HG03066 (cell line): Measurements from ENCODE around the gene PNPT1.
"Not testable (repeated sequence)": the region's sequence is repeated elsewhere in the genome, so short reads cannot be mapped to it uniquely, and the experiment has no call there.

Experiments
- ATAC-seq: cut with Tn5 transposase; IDR thresholded peaks from one replicate; pipeline ENCODE4 v1.9.1; 2021; ENCODE audit warnings: low read depth; ENCODE audit not compliant: unreplicated experiment

PNPT1 gene

DNA sequence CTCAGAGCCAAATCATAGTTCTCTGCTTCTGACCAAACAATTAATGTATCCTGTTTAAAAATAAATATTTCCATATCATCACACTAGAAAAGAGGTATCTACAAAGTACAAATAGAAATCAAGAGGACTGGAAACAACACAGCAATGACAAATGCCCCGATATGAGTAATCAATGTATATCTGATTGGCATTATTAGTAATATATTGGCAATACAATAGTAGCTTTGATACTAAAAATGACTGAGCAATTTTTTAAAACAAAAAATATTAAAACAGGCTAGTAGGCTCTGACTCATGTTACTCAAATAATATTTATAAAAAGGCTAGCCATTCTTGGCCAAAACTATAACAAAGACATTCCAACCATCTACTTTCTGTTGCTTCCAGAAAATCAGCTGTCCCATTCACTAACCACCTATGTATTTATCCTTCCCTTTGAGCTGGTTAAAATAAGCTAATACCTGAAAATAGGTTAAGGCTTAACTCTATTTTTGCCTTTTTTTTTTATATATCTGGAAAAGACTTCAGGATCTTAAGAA is 89.5 kb downstream of the PNPT1 start:
- ATAC-seq = no peak

DNA sequence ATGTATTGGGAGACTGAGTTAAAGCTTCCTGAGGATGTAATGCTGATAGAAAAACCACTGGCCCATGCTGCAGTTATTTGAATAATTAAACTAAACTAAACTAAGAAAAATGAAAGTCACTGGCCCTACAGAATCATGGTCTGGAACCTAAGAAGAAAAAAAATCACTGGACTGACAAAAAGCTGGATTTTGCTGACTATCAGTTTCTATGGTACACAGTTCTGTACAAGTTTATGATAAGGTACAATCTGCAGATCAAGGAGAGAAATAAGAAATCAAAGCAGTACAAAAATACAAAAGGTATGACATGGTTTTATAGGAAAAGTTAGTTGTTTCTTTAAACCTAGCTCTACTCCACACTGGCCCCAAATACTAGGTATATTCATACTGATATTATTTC is 91.8 kb downstream of the PNPT1 start:
- ATAC-seq = no peak

DNA sequence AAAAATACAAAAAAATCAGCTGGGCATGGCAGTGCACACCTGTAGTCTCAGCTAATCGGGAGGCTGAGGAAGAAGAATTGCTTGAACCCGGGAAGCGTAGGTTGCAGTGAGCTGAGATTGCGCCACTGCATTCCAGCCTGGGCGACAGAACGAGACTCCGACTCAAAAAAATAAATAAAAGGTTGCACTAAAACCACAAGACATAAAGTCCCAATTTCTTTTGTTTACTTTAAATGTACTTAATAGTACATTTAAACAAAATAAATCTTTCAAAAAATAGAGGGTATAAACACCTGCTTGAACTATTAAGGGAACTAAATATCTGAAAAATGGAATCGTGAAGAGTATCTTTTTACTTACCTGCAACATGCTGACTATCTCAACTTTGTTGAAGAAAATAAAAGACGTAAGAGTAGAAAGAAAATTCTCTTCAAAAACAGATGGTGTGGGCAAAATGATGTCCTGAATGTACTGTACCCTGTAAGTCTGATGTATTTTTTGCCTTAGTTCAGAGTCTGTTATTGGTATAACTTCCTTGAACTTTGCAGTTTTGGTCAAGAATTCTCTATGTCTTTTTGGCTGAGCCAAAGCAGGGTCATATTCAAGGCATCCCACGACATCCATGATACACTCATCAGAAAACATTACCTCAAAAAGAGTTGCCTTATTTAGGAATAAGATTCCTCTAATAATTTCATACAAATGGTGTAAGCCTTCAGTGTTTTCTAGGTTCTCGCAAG is 95.4 kb downstream of the PNPT1 start:
- no peak for ATAC-seq

DNA sequence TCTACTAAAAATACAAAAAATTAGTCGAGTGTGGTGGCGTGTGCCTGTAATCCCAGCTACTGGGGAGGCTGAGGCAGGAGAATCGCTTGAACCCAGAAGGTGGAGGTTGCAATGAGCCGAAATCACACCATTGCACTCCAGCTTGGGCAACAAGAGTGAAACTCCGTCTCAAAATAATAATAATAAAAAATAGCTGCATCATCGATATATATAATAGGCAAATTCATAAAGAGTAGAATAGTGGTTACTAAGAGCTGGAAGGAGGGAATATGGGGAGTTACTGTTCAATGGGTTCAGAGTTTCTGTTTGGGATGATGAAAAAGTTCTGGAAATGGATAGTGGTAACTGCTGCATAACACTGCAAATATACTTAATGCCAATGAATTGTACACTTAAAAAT is 96.8 kb downstream of the PNPT1 start:
- ATAC-seq = not testable (repeated sequence)

DNA sequence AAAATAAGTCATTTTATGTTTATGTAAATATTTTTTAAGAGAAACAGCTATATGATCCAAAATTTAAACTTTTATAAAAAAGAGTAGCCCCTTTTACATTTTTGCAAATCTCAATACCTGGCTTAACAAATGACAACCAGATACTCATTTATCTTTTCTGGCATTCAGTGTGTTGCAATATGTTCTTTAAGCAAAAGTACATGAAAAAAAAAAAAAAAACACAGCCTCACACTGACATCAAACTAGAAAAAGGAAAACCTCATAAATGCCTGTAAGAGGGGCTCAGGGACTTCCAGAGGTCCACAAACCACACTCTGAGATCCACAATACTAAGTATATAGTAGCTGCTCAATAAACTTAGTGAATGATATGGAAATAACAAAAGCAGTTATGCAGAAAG is 98.1 kb downstream of the PNPT1 start:
- no peak for ATAC-seq

DNA sequence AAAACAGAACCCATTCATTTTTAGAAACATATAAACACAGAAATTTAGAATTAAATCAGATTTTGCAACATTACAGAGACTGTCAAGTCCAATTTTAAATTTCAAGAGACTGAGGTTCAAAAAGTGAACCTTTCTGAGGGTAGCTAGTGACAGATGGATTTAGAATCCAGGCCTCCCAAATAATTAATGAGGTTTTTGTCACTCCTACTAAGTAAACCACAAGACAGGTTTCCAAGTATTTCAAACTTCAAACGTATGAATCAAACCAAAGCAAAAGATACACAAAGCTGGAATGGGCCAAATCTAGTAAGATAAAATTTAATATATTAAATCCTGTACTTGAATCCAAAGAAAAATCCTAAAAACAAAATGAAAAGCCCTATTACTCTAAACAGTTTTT is 101.5 kb downstream of the PNPT1 start:
- no peak for ATAC-seq

DNA sequence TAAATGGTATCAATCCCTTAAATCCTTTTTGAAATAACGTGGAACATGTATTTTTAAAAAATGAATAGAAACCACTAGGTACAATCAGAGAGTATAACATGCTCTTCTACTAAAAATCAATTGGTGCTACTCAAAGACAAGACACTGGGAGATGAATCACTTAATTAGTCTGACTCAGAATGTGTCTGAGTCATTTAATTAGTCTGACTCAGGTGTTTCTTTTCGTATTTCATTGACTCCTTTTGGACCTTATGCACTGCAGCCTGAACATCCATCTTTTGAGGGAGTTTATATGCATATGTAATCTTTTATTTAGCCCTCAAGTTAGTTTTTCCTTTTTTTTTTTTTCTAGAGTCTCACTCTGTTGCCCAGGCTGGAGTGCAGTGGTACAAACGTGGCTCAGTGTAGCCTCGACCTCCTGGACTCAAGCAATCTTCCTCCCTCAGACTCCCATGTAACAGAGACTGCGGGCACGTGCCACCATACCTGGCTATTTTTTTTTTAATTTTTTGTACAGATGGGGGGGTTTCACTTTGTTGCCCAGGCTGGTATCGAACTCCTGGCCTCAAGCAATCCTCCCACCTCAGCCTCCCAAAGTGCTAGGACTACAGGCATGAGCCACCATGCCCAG is 102.7 kb downstream of the PNPT1 start:
- no peak for ATAC-seq

DNA sequence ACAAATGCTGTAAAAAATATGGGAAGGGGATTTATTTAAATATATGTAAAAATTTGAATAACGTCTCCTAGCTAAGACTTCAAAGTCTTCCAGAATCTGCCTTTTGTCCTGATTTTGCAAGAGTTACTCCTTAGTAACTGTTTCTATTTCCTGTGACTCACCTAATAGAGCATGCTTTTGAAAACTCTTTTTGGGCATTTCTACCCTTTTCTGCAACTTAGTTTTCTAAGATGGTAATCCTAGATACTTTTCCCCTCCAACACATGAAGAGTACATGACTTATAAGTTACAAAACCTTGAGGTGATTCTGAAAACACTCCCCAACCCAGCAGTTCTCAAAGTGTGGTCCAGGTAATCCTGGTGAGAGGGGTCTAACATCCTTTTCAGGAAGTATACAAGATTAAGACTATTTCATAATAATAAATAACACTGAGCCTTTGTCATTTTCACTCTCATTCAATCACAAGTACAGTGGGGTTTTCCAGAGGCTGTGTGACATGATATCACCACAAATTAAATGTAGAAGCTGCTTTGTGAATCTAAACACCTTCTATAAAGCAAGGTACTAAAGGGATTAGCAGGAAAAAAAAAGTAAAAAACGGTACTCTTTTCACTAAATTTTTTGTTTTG is 108.1 kb downstream of the PNPT1 start:
- no peak for ATAC-seq
